ENCODE data around the gene NF2. TPM values are rescaled to one million over a fixed set of nuclear protein-coding genes. Genes with fewer than 3 reads are reported as not detected.

Gene NF2
- total RNA-seq, 4 donors from 2014 or later: 14.6 to 60.1 (median 34.7) TPM

DNA sequence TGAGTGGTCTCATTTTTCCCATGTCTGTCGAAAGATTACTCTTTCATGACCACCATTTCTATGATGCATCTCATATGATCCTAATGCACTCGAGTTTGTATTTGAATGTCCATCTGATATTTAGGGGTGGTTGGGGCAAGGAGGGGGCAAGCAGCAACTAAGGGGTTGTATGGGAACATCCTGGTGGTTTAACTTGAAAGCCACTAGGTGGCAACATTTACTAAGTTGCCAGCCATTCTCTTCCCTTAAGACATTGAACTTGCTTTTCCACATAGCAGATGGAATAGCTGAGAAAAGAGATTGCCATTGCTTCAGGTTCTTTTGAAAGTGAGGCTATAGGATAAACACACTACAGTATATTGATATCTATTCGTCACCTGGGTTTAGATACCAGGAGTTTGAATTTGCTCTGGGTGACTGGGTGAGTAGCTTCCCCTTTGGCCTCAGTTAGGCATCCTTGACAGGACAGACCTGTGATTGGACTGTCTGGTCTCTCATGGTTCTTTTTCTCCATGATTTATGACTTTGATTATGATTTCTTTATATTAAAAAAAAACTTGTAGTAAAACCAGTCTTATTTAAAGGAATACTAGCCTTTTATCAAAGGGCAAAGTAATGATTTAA lies 32.4 kb downstream of the NF2 start:
- TF ChIP-seq, protein P1, sequence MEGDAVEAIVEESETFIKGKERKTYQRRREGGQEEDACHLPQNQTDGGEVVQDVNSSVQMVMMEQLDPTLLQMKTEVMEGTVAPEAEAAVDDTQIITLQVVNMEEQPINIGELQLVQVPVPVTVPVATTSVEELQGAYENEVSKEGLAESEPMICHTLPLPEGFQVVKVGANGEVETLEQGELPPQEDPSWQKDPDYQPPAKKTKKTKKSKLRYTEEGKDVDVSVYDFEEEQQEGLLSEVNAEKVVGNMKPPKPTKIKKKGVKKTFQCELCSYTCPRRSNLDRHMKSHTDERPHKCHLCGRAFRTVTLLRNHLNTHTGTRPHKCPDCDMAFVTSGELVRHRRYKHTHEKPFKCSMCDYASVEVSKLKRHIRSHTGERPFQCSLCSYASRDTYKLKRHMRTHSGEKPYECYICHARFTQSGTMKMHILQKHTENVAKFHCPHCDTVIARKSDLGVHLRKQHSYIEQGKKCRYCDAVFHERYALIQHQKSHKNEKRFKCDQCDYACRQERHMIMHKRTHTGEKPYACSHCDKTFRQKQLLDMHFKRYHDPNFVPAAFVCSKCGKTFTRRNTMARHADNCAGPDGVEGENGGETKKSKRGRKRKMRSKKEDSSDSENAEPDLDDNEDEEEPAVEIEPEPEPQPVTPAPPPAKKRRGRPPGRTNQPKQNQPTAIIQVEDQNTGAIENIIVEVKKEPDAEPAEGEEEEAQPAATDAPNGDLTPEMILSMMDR (IDR thresholded peaks at IDR 0.05): peak; percentile 50 to 56 (median 55)
- TF ChIP-seq POLR2AphosphoS5 (IDR thresholded peaks at IDR 0.05) (no peak), EP300 (IDR thresholded peaks at IDR 0.05; ENCODE audit: low read depth) (no peak)
- Histone ChIP-seq H3K4me3 (no peak overlapping the region), H3K27me3 (no peaks in the 10 kb centered on the region), H3K4me1 (peaks cover 0 to 5% (median 1%) of the 10 kb centered on the region in 4 donors), H3K36me3 (peaks cover 0 to 7% (median 0%) of the 10 kb centered on the region in 4 donors), H3K27ac (no peak overlapping the region), H3K9me3 (no peaks in the 10 kb centered on the region)
- intact Hi-C loops (cut with DNase I; ENCODE audit: low total_unique reads): no loop called here
- no peak for DNase-seq
- in situ Hi-C loops (cut with MboI; ENCODE audit: low pct_ligation_motif_present in 1 of 4, low pct_unique_long_range_greater_than_20kb in 1 of 4, low sequenced_read_pairs in 3 of 4): loop anchor here in 2 of 4 donors (25.0 kb wide), 1 partner anchor 376 kb away; no protein-coding TSS in a partner anchor
- 33 to 54% methylated on average over 3 of the region's 3 CpGs for WGBS, 2 donors (ENCODE audit: low coverage in 1 of 2)

DNA sequence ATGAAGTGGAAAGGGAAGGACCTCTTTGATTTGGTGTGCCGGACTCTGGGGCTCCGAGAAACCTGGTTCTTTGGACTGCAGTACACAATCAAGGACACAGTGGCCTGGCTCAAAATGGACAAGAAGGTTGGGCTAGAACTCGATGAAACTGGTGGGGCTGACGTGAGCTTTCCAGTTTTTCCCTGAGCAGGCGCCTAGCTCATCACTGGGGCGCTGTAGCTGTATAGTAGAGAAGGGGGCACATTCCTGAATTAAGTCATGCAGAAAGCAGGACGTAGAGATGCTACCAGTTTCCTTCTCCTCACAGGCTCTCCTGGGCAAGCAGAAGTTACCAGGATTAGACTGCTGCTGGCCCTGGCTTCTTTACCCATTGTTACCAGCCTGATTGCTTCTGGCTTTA lies 33.3 kb downstream of the NF2 start:
- in situ Hi-C loops (cut with MboI; ENCODE audit: low pct_ligation_motif_present in 1 of 4, low pct_unique_long_range_greater_than_20kb in 1 of 4, low sequenced_read_pairs in 3 of 4) (loop anchor here in 2 of 4 donors (25.0 kb wide), 1 partner anchor 376 kb away; no protein-coding TSS in a partner anchor), intact Hi-C loops (cut with DNase I; ENCODE audit: low total_unique reads) (no loop called here)
- no peak overlapping the region for H3K27ac ChIP-seq
- 92% methylated on average over 7 of the region's 7 CpGs; no CpG with 5 or more reads in 1 of the 2 donors for WGBS, 2 donors (ENCODE audit: low coverage in 1 of 2)
- TF ChIP-seq POLR2AphosphoS5 (IDR thresholded peaks at IDR 0.05) (no peak), EP300 (IDR thresholded peaks at IDR 0.05; ENCODE audit: low read depth) (no peak), POLR2A (IDR thresholded peaks at IDR 0.05) (no peak)
- TF ChIP-seq, protein P1 (IDR thresholded peaks at IDR 0.05): no peak
- no peak overlapping the region for H3K4me3 ChIP-seq
- H3K36me3 ChIP-seq: peaks cover 0 to 7% (median 0%) of the 10 kb centered on the region in 4 donors
- no peaks in the 10 kb centered on the region for H3K9me3 ChIP-seq
- no peaks in the 10 kb centered on the region for H3K27me3 ChIP-seq
- H3K4me1 ChIP-seq: peaks cover 3 to 14% (median 9%) of the 10 kb centered on the region in 4 donors
- no peak for DNase-seq

DNA sequence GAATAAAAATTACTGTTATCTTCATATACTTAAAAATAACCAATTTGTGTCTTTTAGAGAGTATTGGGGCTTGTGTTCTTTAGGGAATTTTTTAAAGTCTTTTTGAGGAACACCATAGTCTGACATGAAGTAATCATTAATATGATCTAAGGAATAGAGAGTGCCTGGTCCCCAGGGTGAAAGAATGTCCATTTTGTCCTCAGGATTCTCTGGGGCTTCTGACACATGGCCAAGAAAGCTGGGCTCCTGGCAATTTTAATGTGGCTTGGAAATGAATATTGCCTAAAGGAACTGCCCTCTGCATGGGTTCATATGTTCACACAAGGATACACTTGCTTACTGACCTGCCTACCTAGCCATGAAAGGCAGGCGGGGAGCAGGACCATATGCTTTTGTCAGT lies 33.7 kb downstream of the NF2 start:
- no peak overlapping the region for H3K4me3 ChIP-seq
- TF ChIP-seq POLR2A (IDR thresholded peaks at IDR 0.05) (no peak), POLR2AphosphoS5 (IDR thresholded peaks at IDR 0.05) (no peak), EP300 (IDR thresholded peaks at IDR 0.05; ENCODE audit: low read depth) (no peak)
- TF ChIP-seq, protein P1 (IDR thresholded peaks at IDR 0.05): no peak
- peaks cover 3 to 18% (median 9%) of the 10 kb centered on the region in 4 donors for H3K4me1 ChIP-seq
- H3K27ac ChIP-seq: no peak overlapping the region
- intact Hi-C loops (cut with DNase I; ENCODE audit: low total_unique reads) (no loop called here), in situ Hi-C loops (cut with MboI; ENCODE audit: low pct_ligation_motif_present in 1 of 4, low pct_unique_long_range_greater_than_20kb in 1 of 4, low sequenced_read_pairs in 3 of 4) (loop anchor here in 2 of 4 donors (25.0 kb wide), 1 partner anchor 375 kb away; no protein-coding TSS in a partner anchor)
- H3K27me3 ChIP-seq: no peaks in the 10 kb centered on the region
- H3K9me3 ChIP-seq: no peaks in the 10 kb centered on the region
- peaks cover 0 to 7% (median 0%) of the 10 kb centered on the region in 4 donors for H3K36me3 ChIP-seq
- DNase-seq: no peak
- WGBS, 2 donors (ENCODE audit: low coverage in 1 of 2): 100% methylated on average over 1 of the region's 1 CpG

DNA sequence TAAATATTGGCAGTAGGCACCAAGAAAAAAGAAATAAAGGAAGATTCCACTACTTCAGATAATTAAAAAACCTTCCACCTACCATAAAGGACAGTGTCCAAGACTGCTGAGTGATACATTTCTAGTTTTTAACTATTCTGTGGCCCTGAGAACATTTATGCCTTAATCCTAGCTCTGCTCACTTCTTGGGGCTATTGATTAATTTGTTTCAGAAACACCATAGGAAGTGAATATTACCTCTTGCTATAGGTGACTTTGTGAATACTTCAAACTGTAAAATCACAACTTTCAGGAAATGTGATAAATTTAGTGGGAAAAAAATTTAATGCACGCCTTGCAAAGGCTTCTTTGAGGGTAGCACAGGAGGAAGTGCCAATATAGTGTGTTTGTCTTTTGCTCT lies 35.2 kb downstream of the NF2 start:
- no peaks in the 10 kb centered on the region for H3K27me3 ChIP-seq
- intact Hi-C loops (cut with DNase I; ENCODE audit: low total_unique reads) (no loop called here), in situ Hi-C loops (cut with MboI; ENCODE audit: low pct_ligation_motif_present in 1 of 4, low pct_unique_long_range_greater_than_20kb in 1 of 4, low sequenced_read_pairs in 3 of 4) (loop anchor here in 2 of 4 donors (25.0 kb wide), 1 partner anchor 374 kb away; no protein-coding TSS in a partner anchor)
- H3K36me3 ChIP-seq: peaks cover 0 to 13% (median 0%) of the 10 kb centered on the region in 4 donors
- peaks cover 3 to 18% (median 9%) of the 10 kb centered on the region in 4 donors for H3K4me1 ChIP-seq
- 89 to 100% methylated on average over 1 of the region's 1 CpG for WGBS, 2 donors (ENCODE audit: low coverage in 1 of 2)
- no peak overlapping the region for H3K27ac ChIP-seq
- no peak for TF ChIP-seq POLR2A (IDR thresholded peaks at IDR 0.05)
- TF ChIP-seq EP300 (IDR thresholded peaks at IDR 0.05; ENCODE audit: low read depth): no peak
- TF ChIP-seq, protein P1 (IDR thresholded peaks at IDR 0.05): no peak
- no peak for TF ChIP-seq POLR2AphosphoS5 (IDR thresholded peaks at IDR 0.05)
- no peak for DNase-seq
- H3K9me3 ChIP-seq: no peaks in the 10 kb centered on the region
- no peak overlapping the region for H3K4me3 ChIP-seq

Data from transverse colon (tissue), 4 donors.